GM12873 (cell line): ENCODE data around the gene SCIN.

Experiments
- TF ChIP-seq, protein P1 (sequence below): IDR thresholded peaks from 2 replicates; pipeline ENCODE4 v1.5.1; 2012; ENCODE audit warnings: low read depth, mild to moderate bottlenecking, moderate library complexity, low read length, control low read depth; ENCODE audit not compliant: insufficient read depth; ENCODE audit errors: missing control alignments

SCIN gene

DNA sequence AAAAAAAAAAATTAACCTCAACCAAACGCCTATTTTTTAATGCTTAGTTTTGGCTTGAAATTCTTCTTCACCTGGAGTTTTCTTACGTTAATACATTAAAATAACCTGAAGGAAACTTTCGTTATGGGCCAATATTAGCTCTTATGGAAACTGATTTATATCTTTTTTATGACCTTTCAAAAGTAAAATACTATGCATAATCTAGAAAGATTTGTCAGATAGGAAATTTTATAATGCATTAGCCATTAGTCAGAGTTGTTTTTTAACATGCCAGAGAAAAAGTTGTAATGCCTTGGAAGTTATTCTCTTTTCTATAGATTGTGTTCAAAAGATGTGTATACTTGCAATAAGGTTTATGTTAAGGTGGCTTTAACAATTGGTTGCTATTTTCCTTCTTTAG, 82.6 kb downstream of the SCIN start:
- TF ChIP-seq, protein P1, sequence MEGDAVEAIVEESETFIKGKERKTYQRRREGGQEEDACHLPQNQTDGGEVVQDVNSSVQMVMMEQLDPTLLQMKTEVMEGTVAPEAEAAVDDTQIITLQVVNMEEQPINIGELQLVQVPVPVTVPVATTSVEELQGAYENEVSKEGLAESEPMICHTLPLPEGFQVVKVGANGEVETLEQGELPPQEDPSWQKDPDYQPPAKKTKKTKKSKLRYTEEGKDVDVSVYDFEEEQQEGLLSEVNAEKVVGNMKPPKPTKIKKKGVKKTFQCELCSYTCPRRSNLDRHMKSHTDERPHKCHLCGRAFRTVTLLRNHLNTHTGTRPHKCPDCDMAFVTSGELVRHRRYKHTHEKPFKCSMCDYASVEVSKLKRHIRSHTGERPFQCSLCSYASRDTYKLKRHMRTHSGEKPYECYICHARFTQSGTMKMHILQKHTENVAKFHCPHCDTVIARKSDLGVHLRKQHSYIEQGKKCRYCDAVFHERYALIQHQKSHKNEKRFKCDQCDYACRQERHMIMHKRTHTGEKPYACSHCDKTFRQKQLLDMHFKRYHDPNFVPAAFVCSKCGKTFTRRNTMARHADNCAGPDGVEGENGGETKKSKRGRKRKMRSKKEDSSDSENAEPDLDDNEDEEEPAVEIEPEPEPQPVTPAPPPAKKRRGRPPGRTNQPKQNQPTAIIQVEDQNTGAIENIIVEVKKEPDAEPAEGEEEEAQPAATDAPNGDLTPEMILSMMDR: no peak

DNA sequence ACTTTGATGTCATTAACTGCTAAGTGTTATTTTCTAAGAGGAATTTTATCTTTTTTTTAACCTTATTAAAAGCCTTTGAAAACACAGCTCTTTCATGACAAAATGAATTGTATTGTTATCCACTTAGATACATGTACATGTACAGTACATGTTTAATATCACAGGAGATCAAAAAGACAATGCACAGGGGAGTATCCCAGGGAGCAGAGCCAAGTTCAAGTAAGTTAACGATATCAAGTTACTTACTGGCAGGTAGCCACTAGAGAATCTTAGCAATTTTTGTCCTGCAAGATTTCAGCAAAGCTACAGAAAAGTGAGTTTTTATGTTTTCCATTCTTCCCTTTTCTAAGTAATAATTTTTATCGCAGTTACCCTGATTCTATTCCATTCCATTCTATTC, 83.0 kb downstream of the SCIN start:
- TF ChIP-seq, protein P1: no peak

DNA sequence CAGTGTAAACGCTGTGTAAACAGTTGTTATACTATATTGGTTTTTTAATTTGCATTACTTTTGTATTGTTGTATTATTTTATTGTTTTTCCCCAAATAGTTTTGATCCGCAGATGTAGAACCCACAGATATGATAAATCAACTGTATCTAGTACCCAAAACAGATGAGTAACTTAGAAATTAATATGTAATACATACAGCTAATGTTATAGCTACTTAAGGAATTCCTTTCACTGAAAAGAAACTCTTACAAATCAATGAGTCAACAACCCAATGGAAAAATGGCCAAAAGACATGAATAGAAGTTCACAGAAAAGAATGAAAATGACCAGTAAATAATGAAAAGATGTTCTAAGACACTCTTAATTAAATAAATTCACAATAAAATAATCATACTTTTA, 84.6 kb downstream of the SCIN start:
- TF ChIP-seq, protein P1: no peak

DNA sequence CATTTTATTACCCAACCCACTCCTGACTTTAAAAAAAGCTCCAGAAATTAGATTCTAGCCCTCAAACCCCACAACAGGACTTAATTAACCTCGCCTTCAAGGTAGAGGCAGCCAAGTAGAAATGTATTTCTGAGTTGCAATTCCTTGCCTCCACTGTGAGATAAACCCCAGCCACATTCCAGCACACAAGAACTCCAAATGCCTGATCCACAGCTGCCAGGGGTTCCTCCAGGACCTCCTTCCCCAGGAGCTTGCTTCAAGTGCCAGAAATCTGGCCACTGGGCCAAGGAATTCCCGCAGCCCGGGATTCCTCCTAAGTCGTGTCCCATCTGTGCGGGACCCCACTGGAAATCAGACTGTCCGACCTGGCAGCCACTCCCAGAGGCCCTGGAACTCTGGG, 91.1 kb downstream of the SCIN start:
- TF ChIP-seq, protein P1: no peak

DNA sequence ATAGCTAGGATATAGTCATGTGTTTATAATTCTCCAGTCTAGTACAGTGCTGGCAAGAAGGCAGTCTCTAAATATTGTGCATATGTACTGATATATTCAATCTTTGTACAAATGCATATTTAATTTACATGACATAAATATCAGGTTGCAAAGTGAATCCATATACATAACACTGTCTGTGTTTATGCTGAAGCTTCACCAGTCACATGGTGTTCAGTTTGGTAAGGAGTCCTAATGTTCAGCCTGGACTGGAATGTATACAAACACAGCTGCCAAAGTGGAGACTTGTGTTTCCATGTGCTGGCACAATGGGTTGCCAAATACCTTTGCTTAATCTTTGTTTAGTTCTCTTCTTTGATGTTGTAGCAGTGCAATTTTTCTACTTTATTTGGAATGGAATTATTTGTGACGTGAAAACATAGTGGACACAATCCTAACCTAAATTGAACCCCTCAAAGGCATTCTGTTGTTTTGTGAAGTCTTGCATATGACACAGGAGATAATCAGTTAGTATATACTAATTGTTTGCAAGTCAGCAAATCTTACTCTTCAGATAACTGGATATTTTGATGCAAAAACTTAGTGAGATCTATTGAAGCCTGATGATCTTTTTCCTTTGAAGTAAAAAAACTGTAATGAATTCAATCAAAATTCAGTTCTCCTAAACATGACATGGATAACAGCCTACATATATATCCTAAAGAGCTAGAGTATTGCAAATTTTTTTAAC, 99.6 kb downstream of the SCIN start:
- TF ChIP-seq, protein P1: no peak

DNA sequence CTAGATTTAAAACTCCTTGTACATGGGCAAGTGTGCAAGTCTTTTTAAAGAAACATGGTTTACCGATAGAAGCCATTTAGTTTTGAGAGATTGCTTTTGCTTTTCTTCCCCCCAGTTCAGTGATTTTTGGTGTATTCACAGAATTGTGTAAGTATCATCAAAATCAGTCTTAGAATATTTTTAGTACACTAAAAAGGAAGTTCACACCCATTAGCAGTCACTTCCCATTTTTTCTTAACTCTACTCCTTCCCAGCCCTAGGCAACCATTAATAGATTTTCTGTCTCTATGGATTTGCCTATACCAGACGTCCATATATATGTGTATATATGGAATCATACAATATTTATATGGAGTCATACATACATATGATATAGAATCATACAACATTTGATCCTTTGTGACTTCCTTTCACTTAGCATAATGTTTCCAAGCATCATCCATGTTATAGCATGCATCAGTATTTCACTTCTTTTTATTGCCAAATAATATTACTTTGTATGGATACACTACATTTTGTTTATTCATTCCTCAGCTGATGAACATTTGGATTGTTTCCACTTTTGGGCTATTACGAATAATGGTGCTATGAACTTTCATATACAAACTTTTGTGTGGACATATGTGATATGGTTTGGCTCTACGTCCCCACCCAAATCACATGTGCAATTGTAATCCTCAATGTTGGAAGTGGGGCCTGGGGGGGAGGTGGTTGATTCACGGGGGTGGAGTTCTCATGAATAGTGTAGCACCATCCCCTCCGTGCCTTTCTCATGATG, 100.4 kb downstream of the SCIN start:
- TF ChIP-seq, protein P1: no peak

DNA sequence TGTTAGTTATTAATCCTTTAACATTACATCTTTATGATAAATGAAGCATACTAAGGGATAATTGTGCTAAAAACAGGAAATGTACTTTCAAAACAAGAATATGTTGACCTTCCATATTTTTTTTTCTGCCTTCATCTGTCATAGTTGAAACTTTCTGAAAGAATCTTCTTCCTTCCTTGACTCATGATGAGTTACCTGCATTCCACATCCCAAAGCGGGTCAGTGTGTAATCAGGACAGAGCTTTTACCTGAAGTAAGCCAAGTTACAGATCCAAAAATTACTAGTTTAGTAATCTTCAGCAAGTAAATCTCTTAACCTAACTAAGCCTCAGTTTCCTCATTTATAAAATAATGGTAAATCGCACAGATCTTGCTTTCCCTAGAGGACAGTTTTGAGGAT, 103.5 kb downstream of the SCIN start:
- TF ChIP-seq, protein P1: no peak
